HepG2 (cell line): Measurements from ENCODE around the gene ABHD12. TPM values are rescaled to one million over a fixed set of nuclear protein-coding genes. Genes with fewer than 3 reads are reported as not detected.
A peak's percentile ranks its signal among the peaks of the same experiment; 100 is the strongest.

Experiments used
- BRCA1 ChIP-seq: sonication (generic); formaldehyde crosslinking; IDR thresholded peaks from 2 replicates; pipeline ENCODE4 v1.4.0; 2020; ENCODE audit warnings: missing genetic modification reagents
- CTCF ChIP-seq: sonication (generic); formaldehyde crosslinking; IDR thresholded peaks from 2 replicates; pipeline ENCODE4 v1.5.0; 2020; ENCODE audit warnings: mild to moderate bottlenecking, missing genetic modification reagents, moderate library complexity
- HIC2 ChIP-seq: sonication (generic); formaldehyde crosslinking; IDR thresholded peaks from 2 replicates; pipeline ENCODE4 v1.9.0; 2022; ENCODE audit warnings: low read depth, missing genetic modification reagents
- MZF1 ChIP-seq: sonication (generic); formaldehyde crosslinking; IDR thresholded peaks from 2 replicates; pipeline ENCODE4 v1.8.1; 2023; ENCODE audit warnings: mild to moderate bottlenecking, missing genetic modification reagents, borderline replicate concordance
- RELA ChIP-seq: sonication (generic); formaldehyde crosslinking; IDR thresholded peaks from 2 replicates; pipeline ENCODE4 v1.4.0; 2020; ENCODE audit warnings: missing genetic modification reagents
- SMARCE1 ChIP-seq: fragments of 450-650 bp; IDR thresholded peaks from 2 replicates; pipeline ENCODE4 v1.6.1; 2017; ENCODE audit warnings: borderline replicate concordance
- SNAPC5 ChIP-seq: sonication (generic); formaldehyde crosslinking; IDR thresholded peaks from 2 replicates; pipeline ENCODE4 v1.8.1; 2023; ENCODE audit warnings: mild to moderate bottlenecking, missing genetic modification reagents, borderline replicate concordance
- SRY ChIP-seq: sonication (generic); formaldehyde crosslinking; IDR thresholded peaks from 2 replicates; pipeline ENCODE4 v1.8.0; 2022; ENCODE audit warnings: mild to moderate bottlenecking, missing genetic modification reagents
- TERF1 ChIP-seq: sonication (generic); formaldehyde crosslinking; IDR thresholded peaks from 2 replicates; pipeline ENCODE4 v1.8.0; 2022; ENCODE audit warnings: mild to moderate bottlenecking, missing genetic modification reagents, moderate library complexity
- TIGD3 ChIP-seq: sonication (generic); formaldehyde crosslinking; IDR thresholded peaks from 2 replicates; pipeline ENCODE4 v1.5.1; 2020; ENCODE audit warnings: mild to moderate bottlenecking, missing genetic modification reagents, borderline replicate concordance
- ZBTB1 ChIP-seq: sonication (generic); formaldehyde crosslinking; IDR thresholded peaks from 2 replicates; pipeline ENCODE4 v1.4.0; 2020; ENCODE audit warnings: missing genetic modification reagents, borderline replicate concordance
- ZNF10 ChIP-seq: sonication (generic); formaldehyde crosslinking; IDR thresholded peaks from 2 replicates; pipeline ENCODE4 v1.4.0; 2020; ENCODE audit warnings: mild to moderate bottlenecking, low read depth, missing genetic modification reagents, borderline replicate concordance
- ZNF207 ChIP-seq: fragments of 450-650 bp; IDR thresholded peaks from 2 replicates; pipeline ENCODE4 v1.6.1; 2016; ENCODE audit warnings: antibody characterized with exemption, borderline replicate concordance
- ZNF484 ChIP-seq: sonication (generic); formaldehyde crosslinking; IDR thresholded peaks from 2 replicates; pipeline ENCODE4 v1.5.1; 2020; ENCODE audit warnings: mild to moderate bottlenecking, low read depth, missing genetic modification reagents, borderline replicate concordance
- ZNF512 ChIP-seq: sonication (generic); formaldehyde crosslinking; IDR thresholded peaks from 2 replicates; pipeline ENCODE4 v1.4.0; 2020; ENCODE audit warnings: mild to moderate bottlenecking, missing genetic modification reagents
- ZSCAN20 ChIP-seq: sonication (generic); formaldehyde crosslinking; IDR thresholded peaks from 2 replicates; pipeline ENCODE4 v1.4.0; 2020; ENCODE audit warnings: missing genetic modification reagents, mild to moderate bottlenecking, borderline replicate concordance
- polyA plus RNA-seq, 8 experiments: library from polyadenylated mRNA; depleted of rRNA in 3 of 8; stranded (reverse) in 7 of 8; unstranded in 1 of 8; fragments of >200 nt; fragmentation: Illumina TruSeq in 4 of 8; extraction: Trizol in 4 of 8; gene quantifications; 2 replicates each; pipeline versions ENCODE4 v1.2.1 to v1.2.3, GENCODE V29; 2011 to 2016; ENCODE audit warnings: low read depth in 4 of 8, missing spikeins in 1 of 8, mixed read lengths in 1 of 8; ENCODE audit not compliant: insufficient read depth in 1 of 8
- total RNA-seq, 5 experiments: library from RNA; depleted of rRNA; stranded (reverse); fragments of >200 nt; fragmentation: Illumina TruSeq; extraction: Trizol; gene quantifications; 2 replicates each; pipeline ENCODE4 v1.2.3, GENCODE V29; 2016; ENCODE audit warnings: low read depth in 1 of 5
- TF ChIP-seq, protein P1 (sequence below): sonication (generic); formaldehyde crosslinking; conservative IDR thresholded peaks from 2 replicates; pipeline ENCODE4 v1.4.0; 2020; ENCODE audit warnings: missing genetic modification reagents
- TF ChIP-seq, protein P2 (sequence below): sonication (generic); formaldehyde crosslinking; IDR thresholded peaks from 2 replicates; pipeline ENCODE4 v1.5.1; 2020; ENCODE audit warnings: missing genetic modification reagents, mild to moderate bottlenecking, borderline replicate concordance

ABHD12 gene
- total and polyA plus RNA-seq, 2 of the 13 experiments (the other 11 are each of a cell fraction or from before 2014, with no cell fraction given), result 23.5 to 72.1 TPM

DNA sequence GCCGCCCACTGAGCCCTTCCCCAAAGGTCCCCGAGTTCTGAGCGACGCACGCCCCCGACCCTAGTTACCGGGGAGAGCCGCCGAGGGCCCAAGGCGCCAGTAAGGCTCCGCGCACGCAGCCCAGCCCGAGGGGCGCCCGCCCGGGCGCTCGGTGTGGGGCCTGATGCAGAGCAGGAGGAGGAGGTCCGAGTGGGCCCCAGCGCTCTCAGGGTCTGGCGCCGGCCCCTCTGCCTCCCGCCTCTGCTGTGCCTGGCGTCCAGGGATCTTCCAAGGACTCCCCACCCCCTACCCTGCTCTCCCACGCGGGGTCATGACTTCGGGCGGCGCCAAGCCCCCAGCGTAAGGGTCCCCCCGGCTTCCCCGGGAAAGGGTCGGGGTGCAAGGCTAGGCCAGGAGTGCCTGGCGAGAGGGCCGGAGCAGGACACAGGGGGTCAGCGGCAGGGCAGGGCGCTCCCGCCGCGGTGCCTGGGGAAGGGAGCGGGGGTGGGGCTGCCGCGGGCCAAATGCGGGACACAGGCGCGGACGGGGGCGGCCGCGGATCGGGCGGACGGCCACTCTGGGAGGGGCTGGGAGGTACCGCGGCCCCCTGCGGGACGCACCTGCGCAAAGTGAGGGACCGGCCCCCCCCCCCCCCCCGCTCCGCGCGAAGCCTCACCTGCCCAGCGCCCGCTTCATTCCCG is 637 bp downstream of the ABHD12 start (continued):
- TF ChIP-seq, protein P1, sequence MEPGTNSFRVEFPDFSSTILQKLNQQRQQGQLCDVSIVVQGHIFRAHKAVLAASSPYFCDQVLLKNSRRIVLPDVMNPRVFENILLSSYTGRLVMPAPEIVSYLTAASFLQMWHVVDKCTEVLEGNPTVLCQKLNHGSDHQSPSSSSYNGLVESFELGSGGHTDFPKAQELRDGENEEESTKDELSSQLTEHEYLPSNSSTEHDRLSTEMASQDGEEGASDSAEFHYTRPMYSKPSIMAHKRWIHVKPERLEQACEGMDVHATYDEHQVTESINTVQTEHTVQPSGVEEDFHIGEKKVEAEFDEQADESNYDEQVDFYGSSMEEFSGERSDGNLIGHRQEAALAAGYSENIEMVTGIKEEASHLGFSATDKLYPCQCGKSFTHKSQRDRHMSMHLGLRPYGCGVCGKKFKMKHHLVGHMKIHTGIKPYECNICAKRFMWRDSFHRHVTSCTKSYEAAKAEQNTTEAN, result no peak; the same call in 1 of the 2 replicates
- no peak for TF ChIP-seq BRCA1
- no peak for TF ChIP-seq SNAPC5 (CRISPR knock-in tag)
- no peak for TF ChIP-seq RELA
- no peak; the same call in 1 of the 2 replicates for TF ChIP-seq SRY (CRISPR knock-in tag)
- TF ChIP-seq ZBTB1, result peak; percentile 33; the same call in 1 of the 2 replicates
- no peak for TF ChIP-seq HIC2
- no peak; the same call in 1 of the 2 replicates for TF ChIP-seq CTCF
- TF ChIP-seq MZF1 (CRISPR knock-in tag), result peak; percentile 30; the same call in 1 of the 2 replicates
- peak; percentile 90; the same call in 1 of the 2 replicates for TF ChIP-seq ZSCAN20 (CRISPR knock-in tag)
- no peak for TF ChIP-seq ZNF512 (CRISPR knock-in tag)
- no peak for TF ChIP-seq SMARCE1
- 0 out of 2 replicates have a peak, but pooled peaks have one; percentile 58 for TF ChIP-seq TIGD3 (CRISPR knock-in tag)
- TF ChIP-seq, protein P2, sequence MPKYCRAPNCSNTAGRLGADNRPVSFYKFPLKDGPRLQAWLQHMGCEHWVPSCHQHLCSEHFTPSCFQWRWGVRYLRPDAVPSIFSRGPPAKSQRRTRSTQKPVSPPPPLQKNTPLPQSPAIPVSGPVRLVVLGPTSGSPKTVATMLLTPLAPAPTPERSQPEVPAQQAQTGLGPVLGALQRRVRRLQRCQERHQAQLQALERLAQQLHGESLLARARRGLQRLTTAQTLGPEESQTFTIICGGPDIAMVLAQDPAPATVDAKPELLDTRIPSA (CRISPR knock-in tag), result peak; percentile 88; the same call in 1 of the 2 replicates
- no peak for TF ChIP-seq TERF1
- no peak for TF ChIP-seq ZNF484 (CRISPR knock-in tag)
- no peak for TF ChIP-seq ZNF10 (CRISPR knock-in tag)
- no peak for TF ChIP-seq ZNF207
